Suprapubic skin (tissue), 4 donors: ENCODE data around the gene CENATAC.

ENCODE experiments used
- POLR2A ChIP-seq, 2 donors: fragments of 450-650 bp; IDR thresholded peaks; one replicate each; pipeline ENCODE4 v1.6.1; 2017; ENCODE audit warnings: antibody characterized with exemption in 2 of 2, mild to moderate bottlenecking in 2 of 2, moderate library complexity in 2 of 2
- POLR2AphosphoS5 ChIP-seq, 3 donors: sonication (generic); formaldehyde crosslinking; IDR thresholded peaks; one replicate each; pipeline ENCODE4 v1.6.1; 2017; ENCODE audit warnings: antibody characterized with exemption in 3 of 3
- TF ChIP-seq, protein P1 (sequence below), 2 donors: fragments of 200-600 bp in 1 of 2; fragments of 450-650 bp in 1 of 2; sonication (generic) in 1 of 2; IDR thresholded peaks; one replicate each; pipeline ENCODE4 v1.5.1; 2016 to 2019; ENCODE audit warnings: antibody characterized with exemption in 2 of 2, mild to moderate bottlenecking in 1 of 2, moderate library complexity in 1 of 2

DNA sequence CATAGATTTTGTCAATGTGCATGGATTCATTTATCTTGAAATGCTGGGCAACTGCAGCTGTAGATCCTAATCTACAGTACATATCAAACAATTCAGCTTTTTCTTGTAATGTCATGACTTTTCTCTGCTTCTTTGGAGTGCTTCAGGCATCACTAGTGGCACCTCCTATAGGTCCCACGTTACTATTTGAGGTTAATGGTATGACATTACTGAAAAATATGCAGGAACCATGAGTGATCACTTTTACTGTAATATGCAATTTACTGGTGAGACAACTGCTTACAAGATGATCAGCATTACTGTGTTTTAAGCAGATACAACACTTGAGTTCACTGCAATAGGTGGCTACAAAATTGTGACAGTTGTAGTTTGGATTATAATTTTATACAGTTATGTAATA lies 3.0 kb downstream of the CENATAC start:
- TF ChIP-seq POLR2A (IDR thresholded peaks at IDR 0.05) (no peak), POLR2AphosphoS5 (IDR thresholded peaks at IDR 0.05) (no peak)
- TF ChIP-seq, protein P1, sequence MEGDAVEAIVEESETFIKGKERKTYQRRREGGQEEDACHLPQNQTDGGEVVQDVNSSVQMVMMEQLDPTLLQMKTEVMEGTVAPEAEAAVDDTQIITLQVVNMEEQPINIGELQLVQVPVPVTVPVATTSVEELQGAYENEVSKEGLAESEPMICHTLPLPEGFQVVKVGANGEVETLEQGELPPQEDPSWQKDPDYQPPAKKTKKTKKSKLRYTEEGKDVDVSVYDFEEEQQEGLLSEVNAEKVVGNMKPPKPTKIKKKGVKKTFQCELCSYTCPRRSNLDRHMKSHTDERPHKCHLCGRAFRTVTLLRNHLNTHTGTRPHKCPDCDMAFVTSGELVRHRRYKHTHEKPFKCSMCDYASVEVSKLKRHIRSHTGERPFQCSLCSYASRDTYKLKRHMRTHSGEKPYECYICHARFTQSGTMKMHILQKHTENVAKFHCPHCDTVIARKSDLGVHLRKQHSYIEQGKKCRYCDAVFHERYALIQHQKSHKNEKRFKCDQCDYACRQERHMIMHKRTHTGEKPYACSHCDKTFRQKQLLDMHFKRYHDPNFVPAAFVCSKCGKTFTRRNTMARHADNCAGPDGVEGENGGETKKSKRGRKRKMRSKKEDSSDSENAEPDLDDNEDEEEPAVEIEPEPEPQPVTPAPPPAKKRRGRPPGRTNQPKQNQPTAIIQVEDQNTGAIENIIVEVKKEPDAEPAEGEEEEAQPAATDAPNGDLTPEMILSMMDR (IDR thresholded peaks at IDR 0.05): no peak
